HFFc6 (cell line): ENCODE measurements around the gene CCDC85A. TPM values are rescaled to one million over a fixed set of nuclear protein-coding genes. Genes with fewer than 3 reads are reported as not detected.

Experiments
- DNase-seq: peaks from one replicate; pipeline ENCODE4 v3.0.0-alpha.2; 2018
- H3K27ac Mint-ChIP-seq: 2 replicates; pipeline ENCODE4 v1.8.0; 2020; ENCODE audit warnings: mild to moderate bottlenecking, mixed read lengths
- H3K27me3 Mint-ChIP-seq: 2 replicates; pipeline ENCODE4 v1.8.0; 2021; ENCODE audit warnings: mild to moderate bottlenecking, moderate library complexity, mixed read lengths; ENCODE audit not compliant: insufficient read depth
- H3K36me3 Mint-ChIP-seq: 2 replicates; pipeline ENCODE4 v1.8.0; 2021; ENCODE audit warnings: low read depth, mixed read lengths
- H3K4me1 Mint-ChIP-seq: 2 replicates; pipeline ENCODE4 v1.8.0; 2020; ENCODE audit warnings: low read depth, mixed read lengths
- H3K4me3 Mint-ChIP-seq: 2 replicates; pipeline ENCODE4 v1.8.0; 2020; ENCODE audit warnings: mild to moderate bottlenecking, moderate library complexity, mixed read lengths
- H3K9me3 Mint-ChIP-seq: 2 replicates; pipeline ENCODE4 v1.8.0; 2020; ENCODE audit warnings: mild to moderate bottlenecking, mixed read lengths
- total RNA-seq, 6 experiments: library from RNA; stranded (reverse); fragmentation: NEBNext Ultra II Directional; extraction: Animal tissue kit (Norgen Biotek cat#: 25700); gene quantifications; 2 replicates in 1 of 6; 3 replicates in 5 of 6; pipeline ENCODE4 v1.2.3, GENCODE V29; 2021
- TF ChIP-seq, protein P1 (sequence below): fragments of 200-600 bp; sonication (generic); IDR thresholded peaks from 2 replicates; pipeline ENCODE4 v1.5.0; 2021; ENCODE audit warnings: antibody characterized with exemption, mild to moderate bottlenecking

Gene CCDC85A
- total RNA-seq, 6 experiments from 2014 or later: 25.5 to 39.3 (median 36.9) TPM

- no peaks in the 10 kb centered on the region for H3K9me3 Mint-ChIP-seq
- H3K27me3 Mint-ChIP-seq: peaks cover 6% of the 10 kb centered on the region
- no peak for DNase-seq
- peak overlapping the region; percentile 57; the same call in 1 of the 2 replicates for H3K27ac Mint-ChIP-seq
- H3K4me1 Mint-ChIP-seq: peaks cover 85% of the 10 kb centered on the region
- H3K36me3 Mint-ChIP-seq: peaks cover 29% of the 10 kb centered on the region
- TF ChIP-seq, protein P1, sequence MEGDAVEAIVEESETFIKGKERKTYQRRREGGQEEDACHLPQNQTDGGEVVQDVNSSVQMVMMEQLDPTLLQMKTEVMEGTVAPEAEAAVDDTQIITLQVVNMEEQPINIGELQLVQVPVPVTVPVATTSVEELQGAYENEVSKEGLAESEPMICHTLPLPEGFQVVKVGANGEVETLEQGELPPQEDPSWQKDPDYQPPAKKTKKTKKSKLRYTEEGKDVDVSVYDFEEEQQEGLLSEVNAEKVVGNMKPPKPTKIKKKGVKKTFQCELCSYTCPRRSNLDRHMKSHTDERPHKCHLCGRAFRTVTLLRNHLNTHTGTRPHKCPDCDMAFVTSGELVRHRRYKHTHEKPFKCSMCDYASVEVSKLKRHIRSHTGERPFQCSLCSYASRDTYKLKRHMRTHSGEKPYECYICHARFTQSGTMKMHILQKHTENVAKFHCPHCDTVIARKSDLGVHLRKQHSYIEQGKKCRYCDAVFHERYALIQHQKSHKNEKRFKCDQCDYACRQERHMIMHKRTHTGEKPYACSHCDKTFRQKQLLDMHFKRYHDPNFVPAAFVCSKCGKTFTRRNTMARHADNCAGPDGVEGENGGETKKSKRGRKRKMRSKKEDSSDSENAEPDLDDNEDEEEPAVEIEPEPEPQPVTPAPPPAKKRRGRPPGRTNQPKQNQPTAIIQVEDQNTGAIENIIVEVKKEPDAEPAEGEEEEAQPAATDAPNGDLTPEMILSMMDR: no peak
- peak overlapping the region; percentile 6; the same call in 1 of the 2 replicates for H3K4me3 Mint-ChIP-seq
These were observed 181.1 kb downstream of the CCDC85A start for GRCh38 chr2:56364902-56365301.

DNA sequence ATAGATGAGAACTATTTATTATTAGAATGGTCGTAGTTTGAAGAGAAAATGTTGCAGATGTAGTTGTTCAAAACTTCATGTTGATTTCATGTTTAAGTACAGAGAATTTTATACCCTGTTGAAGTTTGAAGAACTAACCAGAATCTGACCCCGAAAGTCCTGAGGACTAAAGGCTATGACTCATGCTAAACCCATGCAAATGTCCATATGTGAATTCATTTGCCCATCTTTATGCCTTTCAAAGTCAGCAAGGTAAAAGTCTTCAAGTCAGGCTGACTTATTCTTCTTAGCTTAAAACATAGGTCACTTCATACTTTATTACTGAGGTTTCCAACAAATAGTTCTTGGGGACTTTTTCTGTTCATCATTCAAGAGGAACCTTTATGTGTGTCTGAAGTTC, 185.5 kb downstream of the CCDC85A start:
- DNase-seq: peak; percentile 42
- Mint-ChIP-seq H3K27me3 (no peaks in the 10 kb centered on the region; the same call in none of the 2 replicates), H3K9me3 (no peaks in the 10 kb centered on the region), H3K4me3 (peak overlapping the region; percentile 84), H3K27ac (peak overlapping the region; percentile 83), H3K36me3 (peaks cover 20% of the 10 kb centered on the region), H3K4me1 (peaks cover 86% of the 10 kb centered on the region)
- TF ChIP-seq, protein P1: no peak

- Mint-ChIP-seq H3K27me3 (no peaks in the 10 kb centered on the region; the same call in none of the 2 replicates), H3K9me3 (no peaks in the 10 kb centered on the region), H3K4me3 (peak overlapping the region; percentile 48; the same call in 1 of the 2 replicates), H3K4me1 (peaks cover 78% of the 10 kb centered on the region), H3K27ac (peak overlapping the region; percentile 72), H3K36me3 (peaks cover 25% of the 10 kb centered on the region)
- TF ChIP-seq, protein P1: no peak
- DNase-seq: no peak
These were observed 188.4 kb downstream of the CCDC85A start for GRCh38 chr2:56372071-56372656.

- TF ChIP-seq, protein P1: no peak
- DNase-seq: no peak
- Mint-ChIP-seq H3K27me3 (no peaks in the 10 kb centered on the region; the same call in none of the 2 replicates), H3K27ac (0 out of 2 replicates have a peak overlapping the region, but pooled peaks have one; percentile 13), H3K4me3 (no peak overlapping the region), H3K9me3 (no peaks in the 10 kb centered on the region), H3K36me3 (peaks cover 22% of the 10 kb centered on the region), H3K4me1 (peaks cover 78% of the 10 kb centered on the region)
These were observed 191.5 kb downstream of the CCDC85A start for GRCh38 chr2:56375251-56375650.

DNA sequence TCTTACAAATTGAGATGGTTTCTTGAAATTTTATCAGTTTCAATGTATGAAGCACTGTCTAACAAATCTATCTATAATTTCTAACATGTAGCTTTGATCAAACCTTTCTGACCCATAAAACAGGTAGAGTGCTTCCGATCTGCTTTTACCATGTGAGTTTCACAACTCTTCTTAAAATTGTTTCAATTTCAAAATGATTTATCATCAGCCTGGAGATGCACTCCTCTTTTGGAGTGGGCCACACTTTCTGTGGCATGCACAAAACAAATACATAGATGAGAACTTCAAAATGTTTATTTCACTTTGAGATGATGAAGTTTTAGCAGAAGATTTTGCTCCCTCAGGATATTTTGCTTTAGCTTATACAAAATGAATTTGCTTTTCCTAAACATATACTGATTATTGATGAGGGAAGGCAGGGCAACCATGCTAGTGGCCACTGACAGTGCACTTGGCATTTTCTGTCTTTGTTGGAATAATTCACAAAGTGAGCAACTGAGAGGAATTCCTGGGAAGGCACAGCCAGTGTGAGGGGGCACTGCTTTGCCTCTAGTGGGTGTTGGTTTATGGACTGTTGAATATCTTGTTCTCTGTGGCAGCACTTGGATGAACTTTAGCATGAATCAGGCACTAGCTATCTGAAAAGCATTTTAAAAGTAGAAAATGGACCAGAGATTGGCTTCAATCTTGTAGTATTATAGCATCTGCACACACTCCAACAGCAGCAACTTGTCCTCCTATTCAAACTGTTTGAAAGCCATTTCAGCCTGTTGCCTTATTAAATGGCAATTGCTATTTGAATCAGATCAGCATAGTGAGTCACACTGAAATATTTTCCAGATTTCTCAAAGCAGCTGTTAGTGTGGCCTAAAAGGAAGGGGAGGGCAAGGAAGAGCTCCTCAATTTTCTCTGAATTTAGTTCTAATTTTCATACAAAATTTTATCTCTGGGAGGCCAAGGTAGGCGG, 193.2 kb downstream of the CCDC85A start:
- no peaks in the 10 kb centered on the region for H3K9me3 Mint-ChIP-seq
- H3K4me1 Mint-ChIP-seq: peaks cover 85% of the 10 kb centered on the region

More for the DNA sequence above, 193.2 kb downstream of the CCDC85A start:
- H3K4me3 Mint-ChIP-seq: peak overlapping the region; percentile 29
- TF ChIP-seq, protein P1: no peak
- DNase-seq: peak; percentile 54
- peak overlapping the region; percentile 80 for H3K27ac Mint-ChIP-seq
- peaks cover 21% of the 10 kb centered on the region for H3K36me3 Mint-ChIP-seq
- H3K27me3 Mint-ChIP-seq: no peaks in the 10 kb centered on the region; the same call in none of the 2 replicates
